NT2/D1 (cell line): ENCODE measurements around the gene ERI3.

Source experiments
- DNase-seq: peaks from one replicate; pipeline ENCODE4 v3.0.0-alpha.2; 2011; ENCODE audit warnings: low read depth, low spot score
- H3K27me3 ChIP-seq: 2 replicates; pipeline ENCODE4 v1.6.0; 2011; ENCODE audit warnings: mild to moderate bottlenecking; ENCODE audit not compliant: insufficient read length, insufficient read depth
- H3K36me3 ChIP-seq: 2 replicates; pipeline ENCODE4 v1.6.1; 2011; ENCODE audit warnings: mild to moderate bottlenecking, low read length, mixed read lengths; ENCODE audit not compliant: insufficient read depth, insufficient read length
- H3K4me1 ChIP-seq: 2 replicates; pipeline ENCODE4 v1.5.1; 2011; ENCODE audit not compliant: insufficient read depth, insufficient read length
- H3K4me3 ChIP-seq: 2 replicates; pipeline ENCODE4 v1.5.1; 2011; ENCODE audit warnings: low read depth; ENCODE audit not compliant: insufficient read length
- H3K9ac ChIP-seq: 2 replicates; pipeline ENCODE4 v1.6.0; 2011; ENCODE audit warnings: low read depth; ENCODE audit not compliant: insufficient read length
- H3K9me3 ChIP-seq: 2 replicates; pipeline ENCODE4 v1.5.1; 2011; ENCODE audit warnings: mild to moderate bottlenecking, low read length; ENCODE audit not compliant: insufficient read depth
- SUZ12 ChIP-seq: IDR thresholded peaks from 2 replicates; pipeline ENCODE4 v1.6.1; 2011; ENCODE audit not compliant: insufficient read length, insufficient read depth; ENCODE audit errors: extremely low read depth
- YY1 ChIP-seq: IDR thresholded peaks from 2 replicates; pipeline ENCODE4 v1.6.1; 2011; ENCODE audit not compliant: insufficient read length, insufficient read depth
- ZNF274 ChIP-seq: IDR thresholded peaks from 2 replicates; pipeline ENCODE4 v1.6.1; 2011; ENCODE audit warnings: mild to moderate bottlenecking, low read depth, low read length

The ERI3 gene

DNA sequence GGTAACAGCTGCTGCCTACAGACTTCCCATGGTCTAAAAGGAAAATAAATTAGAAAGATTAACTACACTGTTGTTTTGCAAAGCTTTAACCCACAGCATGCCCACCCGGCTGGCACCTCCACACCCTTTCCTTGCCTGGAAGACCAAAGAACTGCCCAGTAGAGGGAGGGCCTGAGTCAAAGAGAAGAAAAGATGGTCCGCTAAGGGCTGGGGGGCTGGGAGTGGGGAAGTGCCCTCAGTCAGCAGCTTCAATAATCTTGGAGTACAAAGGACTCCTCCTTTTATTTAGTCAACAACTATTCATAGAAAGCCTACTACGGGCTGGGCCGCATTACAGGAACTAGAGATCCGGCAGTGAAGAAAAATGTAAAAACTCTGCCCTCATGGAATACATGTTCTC lies 40.6 kb downstream of the ERI3 start:
- Histone ChIP-seq H3K4me1 (peaks cover 22% of the 10 kb centered on the region), H3K36me3 (peaks cover 80% of the 10 kb centered on the region), H3K4me3 (no peak overlapping the region), H3K9ac (no peak overlapping the region), H3K9me3 (no peaks in the 10 kb centered on the region), H3K27me3 (no peaks in the 10 kb centered on the region)
- no peak for TF ChIP-seq ZNF274
- no peak for TF ChIP-seq SUZ12
- no peak for TF ChIP-seq YY1
- DNase-seq: no peak

DNA sequence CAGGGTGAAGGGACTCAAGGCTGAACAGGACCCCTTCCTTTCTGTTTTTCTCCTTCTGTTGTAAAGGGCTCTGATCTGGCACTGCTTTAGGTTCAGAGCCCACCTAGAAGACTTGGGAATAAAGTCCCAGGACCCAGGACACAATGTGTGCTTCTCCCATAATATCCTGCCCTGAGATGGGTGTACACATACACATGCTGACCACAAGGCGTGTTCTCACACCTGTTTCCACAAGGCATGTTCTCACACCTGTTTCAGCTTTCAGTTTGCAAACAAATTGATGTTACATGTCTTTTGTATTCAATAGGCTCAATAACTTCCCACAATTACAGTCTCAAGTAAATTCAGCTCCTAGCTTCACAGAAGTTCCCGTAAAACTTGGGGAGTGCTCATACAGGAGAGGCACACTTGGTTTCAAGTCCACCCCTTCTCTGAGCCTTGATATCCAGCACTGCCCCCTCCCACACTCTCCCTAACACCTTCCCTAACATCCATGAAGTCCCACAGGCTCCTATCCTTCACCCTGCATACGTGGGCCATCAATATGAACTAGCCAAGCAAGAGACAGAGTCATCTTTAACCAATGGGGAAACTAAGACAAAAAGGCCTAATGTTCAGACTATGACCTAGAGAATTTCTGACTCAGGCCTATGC lies 41.7 kb downstream of the ERI3 start:
- H3K9me3 ChIP-seq: no peaks in the 10 kb centered on the region
- no peak for DNase-seq
- no peak overlapping the region for H3K4me3 ChIP-seq
- H3K4me1 ChIP-seq: peaks cover 15% of the 10 kb centered on the region
- H3K9ac ChIP-seq: no peak overlapping the region
- TF ChIP-seq SUZ12 (no peak), ZNF274 (no peak), YY1 (no peak)
- H3K27me3 ChIP-seq: no peaks in the 10 kb centered on the region
- H3K36me3 ChIP-seq: peaks cover 75% of the 10 kb centered on the region

DNA sequence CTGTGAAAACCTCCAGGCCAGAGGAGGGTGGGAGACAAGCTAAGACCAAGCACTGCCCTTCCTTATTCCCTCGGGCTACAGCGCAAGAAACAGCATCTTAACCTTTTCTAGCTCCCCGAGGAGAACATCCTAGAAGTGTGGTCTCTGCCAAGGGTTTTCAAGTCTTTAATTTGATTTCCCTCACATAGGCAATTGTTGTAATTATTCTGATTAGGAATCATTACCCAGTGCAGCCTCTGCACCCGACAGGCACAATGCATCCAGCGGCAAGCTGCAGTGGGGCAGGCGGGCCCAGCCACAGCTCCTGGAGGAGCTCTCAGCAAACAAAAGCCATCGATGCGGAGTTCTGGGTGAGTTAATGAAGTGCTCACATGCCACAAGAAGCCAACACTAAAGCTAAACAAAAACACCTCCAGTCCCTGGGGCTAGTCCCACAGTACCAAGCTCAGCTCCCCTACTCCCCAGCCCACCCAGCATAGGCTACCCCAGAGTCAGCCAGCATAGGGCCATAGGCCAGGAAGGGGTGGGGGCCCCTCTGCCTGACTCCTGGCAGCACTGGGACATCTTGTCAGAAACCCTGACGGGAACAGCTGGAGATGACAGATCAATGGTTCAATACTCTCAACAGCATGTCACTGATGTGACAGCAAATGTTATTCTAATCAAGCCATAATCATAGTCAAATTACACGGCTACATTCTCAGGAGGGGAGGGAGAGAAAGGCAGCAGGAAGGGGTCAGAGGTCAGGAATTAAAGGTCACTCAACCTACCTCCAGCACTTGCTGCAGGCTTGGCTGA lies 42.5 kb downstream of the ERI3 start:
- DNase-seq: no peak
- TF ChIP-seq SUZ12 (no peak), ZNF274 (no peak), YY1 (no peak)
- peaks cover 15% of the 10 kb centered on the region for H3K4me1 ChIP-seq
- H3K9me3 ChIP-seq: no peaks in the 10 kb centered on the region
- H3K4me3 ChIP-seq: no peak overlapping the region
- H3K9ac ChIP-seq: no peak overlapping the region
- no peaks in the 10 kb centered on the region for H3K27me3 ChIP-seq
- H3K36me3 ChIP-seq: peaks cover 76% of the 10 kb centered on the region

DNA sequence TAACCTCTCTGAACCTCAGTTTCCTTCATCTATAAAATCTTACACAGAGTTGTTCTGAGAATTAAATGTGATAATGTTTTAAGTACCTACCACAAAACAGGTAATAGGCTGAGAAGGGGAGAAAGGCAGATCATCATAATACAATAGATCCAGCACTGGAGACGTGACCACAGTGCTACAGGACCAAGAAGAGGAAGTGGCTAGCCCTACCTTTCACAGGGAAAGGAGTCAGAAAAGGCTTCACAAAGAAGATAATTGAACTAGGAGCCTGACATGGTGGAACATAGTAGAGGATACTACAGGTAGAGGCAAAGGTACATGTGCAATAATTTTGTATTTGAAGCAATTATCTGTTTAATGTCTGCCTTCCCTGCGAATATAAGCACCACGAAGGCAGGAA lies 45.1 kb downstream of the ERI3 start:
- H3K9ac ChIP-seq: no peak overlapping the region
- TF ChIP-seq YY1: no peak
- no peak for TF ChIP-seq SUZ12
- no peak for TF ChIP-seq ZNF274
- peaks cover 84% of the 10 kb centered on the region for H3K36me3 ChIP-seq
- peaks cover 11% of the 10 kb centered on the region for H3K4me1 ChIP-seq
- H3K4me3 ChIP-seq: no peak overlapping the region
- no peaks in the 10 kb centered on the region for H3K9me3 ChIP-seq
- no peak for DNase-seq
- no peaks in the 10 kb centered on the region for H3K27me3 ChIP-seq

DNA sequence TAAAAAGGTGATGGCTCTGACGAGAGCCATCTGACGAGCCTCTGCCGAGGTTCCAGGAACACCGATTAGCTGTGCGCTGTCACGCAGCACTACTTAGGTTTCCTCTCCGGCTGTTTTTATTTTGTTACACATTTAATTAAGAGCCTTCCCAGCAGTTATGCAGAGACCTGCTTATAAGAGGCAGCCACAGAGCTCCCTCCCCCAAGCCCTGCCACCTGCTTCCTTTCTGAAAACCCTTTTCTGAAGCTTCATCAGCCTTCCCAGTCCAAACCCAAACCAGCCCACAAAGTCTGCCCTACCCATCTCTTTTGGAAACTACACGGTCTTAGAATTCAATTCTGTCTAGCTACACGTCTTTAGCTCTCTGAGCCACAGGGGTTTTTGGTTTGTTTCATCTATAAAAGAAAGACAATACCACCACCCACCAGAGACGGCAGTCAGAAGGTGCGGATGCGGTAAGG lies 49.1 kb downstream of the ERI3 start:
- Histone ChIP-seq H3K36me3 (peaks cover 90% of the 10 kb centered on the region), H3K27me3 (no peaks in the 10 kb centered on the region), H3K9ac (no peak overlapping the region), H3K4me1 (no peaks in the 10 kb centered on the region), H3K9me3 (no peaks in the 10 kb centered on the region), H3K4me3 (no peak overlapping the region)
- TF ChIP-seq SUZ12 (no peak), YY1 (no peak), ZNF274 (no peak)
- DNase-seq: no peak

DNA sequence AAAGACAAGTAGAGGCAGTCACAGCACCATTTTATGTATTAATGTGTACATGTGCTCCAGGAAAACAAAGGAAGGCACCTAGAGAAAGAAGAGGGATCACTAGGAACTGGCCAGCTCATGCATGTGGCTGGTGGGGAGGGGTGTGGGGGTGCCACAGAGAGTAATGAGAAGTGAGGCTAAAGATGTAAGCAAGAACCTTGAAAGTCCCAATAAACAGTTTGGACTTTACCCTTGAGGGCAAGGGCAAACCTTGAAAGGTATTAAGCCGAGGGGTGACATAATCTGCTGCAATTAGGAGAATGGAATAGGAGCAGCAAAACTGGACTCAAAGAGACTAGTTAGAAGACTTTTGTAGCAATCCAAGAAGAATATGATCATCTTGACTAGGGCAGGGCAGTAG lies 51.5 kb downstream of the ERI3 start:
- Histone ChIP-seq H3K4me1 (no peaks in the 10 kb centered on the region), H3K9me3 (no peaks in the 10 kb centered on the region), H3K4me3 (no peak overlapping the region), H3K27me3 (no peaks in the 10 kb centered on the region), H3K36me3 (peaks cover 92% of the 10 kb centered on the region), H3K9ac (no peak overlapping the region)
- DNase-seq: no peak
- no peak for TF ChIP-seq SUZ12

DNA sequence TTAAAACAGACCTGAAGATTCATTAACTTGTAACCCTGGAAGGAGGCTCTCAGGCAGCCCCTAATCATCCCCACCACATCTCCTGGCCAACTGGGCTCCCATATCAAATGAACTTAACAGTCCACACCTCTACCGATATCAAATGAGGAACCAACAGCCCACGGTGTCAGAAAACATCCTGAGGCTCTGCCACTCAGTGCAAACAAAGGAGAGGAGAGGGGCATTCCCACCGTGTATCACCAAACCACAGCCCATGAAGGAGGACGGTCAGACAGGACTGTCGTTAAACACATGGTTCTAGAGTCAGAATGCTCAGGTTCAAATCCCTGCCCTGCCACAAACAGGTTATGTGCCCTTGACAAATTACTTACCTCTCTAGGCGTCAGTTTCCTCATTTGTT lies 52.5 kb downstream of the ERI3 start:
- Histone ChIP-seq H3K4me1 (no peaks in the 10 kb centered on the region), H3K27me3 (no peaks in the 10 kb centered on the region), H3K4me3 (no peak overlapping the region), H3K9ac (no peak overlapping the region), H3K36me3 (peaks cover 92% of the 10 kb centered on the region), H3K9me3 (no peaks in the 10 kb centered on the region)
- TF ChIP-seq YY1 (no peak), SUZ12 (no peak), ZNF274 (no peak)
- DNase-seq: no peak
